Spleen (tissue), 7 donors: ENCODE results near the gene CSMD2.

Experiments
- CTCF ChIP-seq, 11 experiments: fragments of 200-600 bp in 7 of 11; fragments of 450-650 bp in 4 of 11; sonication (generic) in 4 of 11; IDR thresholded peaks in 8 of 11; conservative IDR thresholded peaks in 3 of 11; 1 replicate in 7 of 11; 2 replicates in 4 of 11; pipeline versions ENCODE4 v1.4.0 to v1.8.0; 2016 to 2021; ENCODE audit warnings: antibody characterized with exemption in 11 of 11, inconsistent platforms in 4 of 11, mild to moderate bottlenecking in 1 of 11
- POLR2A ChIP-seq, 3 donors: fragments of 450-650 bp; IDR thresholded peaks; one replicate each; pipeline ENCODE4 v1.5.1; 2017; ENCODE audit warnings: antibody characterized with exemption in 3 of 3, mild to moderate bottlenecking in 1 of 3
- POLR2AphosphoS5 ChIP-seq, 3 donors: sonication (generic); formaldehyde crosslinking; IDR thresholded peaks; one replicate each; pipeline ENCODE4 v1.5.1; 2017; ENCODE audit warnings: antibody characterized with exemption in 3 of 3
- donor health status: DM: no; HTN: no; CAD: no; lungs with moderate emphysema.
- donor health status: DM: no; HTN: no; CAD: no.
- donor health status: DM: no; HTN: no; CAD: no.

GRCh38 chr1:33494929-33495328, 670.1 kb downstream of the CSMD2 start:
- TF ChIP-seq CTCF (IDR thresholded peaks at IDR 0.05 in 8 of 11, conservative IDR thresholded peaks at IDR 0.05 in 3 of 11): no peak
- no peak for TF ChIP-seq POLR2AphosphoS5 (IDR thresholded peaks at IDR 0.05)
- TF ChIP-seq POLR2A (IDR thresholded peaks at IDR 0.05): no peak
